Endometrial microvascular endothelial cells (primary cell): ENCODE data around the gene ADAMTS2. TPM values are rescaled to one million over a fixed set of nuclear protein-coding genes. Genes with fewer than 3 reads are reported as not detected.

ENCODE experiments used
- in situ Hi-C: cut with HindIII; loops from 2 replicates; pipeline ENCODE4 v1.10.0; 2017; ENCODE audit warnings: low sequenced_read_pairs, low pct_unique_long_range_greater_than_20kb; ENCODE audit errors: inconsistent ontology term
- total RNA-seq: library from RNA; depleted of rRNA; stranded (reverse); fragments of >200 nt; gene quantifications from one replicate; pipeline ENCODE4 v1.2.3, GENCODE V29; 2015; ENCODE audit errors: inconsistent ontology term

ADAMTS2 gene
- total RNA-seq, 1 donor from 2014 or later = 2.0 TPM

- in situ Hi-C loops = no loop called here
These were observed 210.8 kb downstream of the ADAMTS2 start for GRCh38 chr5:179134511-179134910.

- in situ Hi-C loops = no loop called here
These were observed 212.5 kb downstream of the ADAMTS2 start for GRCh38 chr5:179132586-179133355.

GRCh38 chr5:179131886-179132585 lies 213.2 kb downstream of the ADAMTS2 start:
- in situ Hi-C loops = no loop called here

- in situ Hi-C loops = no loop called here
These were observed 213.9 kb downstream of the ADAMTS2 start for GRCh38 chr5:179131321-179131835.

GRCh38 chr5:179130101-179130681 lies 215.1 kb downstream of the ADAMTS2 start:
- in situ Hi-C loops = no loop called here

- in situ Hi-C loops = no loop called here
These were observed 215.6 kb downstream of the ADAMTS2 start for GRCh38 chr5:179129607-179130071.

- in situ Hi-C loops = no loop called here
These were observed 216.3 kb downstream of the ADAMTS2 start for GRCh38 chr5:179128976-179129375.

GRCh38 chr5:179128041-179128365 lies 217.3 kb downstream of the ADAMTS2 start:
- in situ Hi-C loops = no loop called here

- in situ Hi-C loops = no loop called here
These were observed 217.9 kb downstream of the ADAMTS2 start for GRCh38 chr5:179127136-179128040.

GRCh38 chr5:179126506-179126991 lies 218.7 kb downstream of the ADAMTS2 start:
- in situ Hi-C loops = no loop called here

- in situ Hi-C loops = no loop called here
These were observed 219.3 kb downstream of the ADAMTS2 start for GRCh38 chr5:179125789-179126505.

- in situ Hi-C loops = no loop called here
These were observed 220.1 kb downstream of the ADAMTS2 start for GRCh38 chr5:179124853-179125788.

GRCh38 chr5:179124273-179124852 lies 220.9 kb downstream of the ADAMTS2 start:
- in situ Hi-C loops = no loop called here

GRCh38 chr5:179123491-179124272 lies 221.6 kb downstream of the ADAMTS2 start:
- in situ Hi-C loops = no loop called here

- in situ Hi-C loops = no loop called here
These were observed 222.2 kb downstream of the ADAMTS2 start for GRCh38 chr5:179123109-179123426.

- in situ Hi-C loops = no loop called here
These were observed 222.7 kb downstream of the ADAMTS2 start for GRCh38 chr5:179122411-179123108.
